HCT116 (cell line): Measurements from ENCODE around the gene CTDSPL2. TPM values are rescaled to one million over a fixed set of nuclear protein-coding genes. Genes with fewer than 3 reads are reported as not detected.

Experiments used
- ATAC-seq: fragments of 200-7000 bp; cut with Tn5 transposase; 2 replicates; pipeline ENCODE4 v1.9.1; 2020; ENCODE audit warnings: mild to moderate bottlenecking, moderate library complexity
- BruUV-seq: library from RNA; stranded (reverse); fragments of 400-500 nt; replicated peaks from 2 replicates; lab custom pipeline; 2021; lab: Mats Ljungman, UMichigan
- CTCF ChIA-PET: fragments of 300-600 bp; sonication (Branson Sonifier 250); formaldehyde crosslinking; loops from one replicate; lab custom pipeline; 2021; ENCODE audit warnings: antibody characterized with exemption; lab: Charles Lee
- POLR2A ChIA-PET: fragments of 300-600, 350-600 bp; sonication (Branson Sonifier 250); formaldehyde crosslinking; loops from one replicate; lab custom pipeline; 2021; ENCODE audit warnings: antibody characterized with exemption; lab: Charles Lee
- RAD21 ChIA-PET, 2 experiments: fragments of 300-600 bp; sonication (Branson Sonifier 250); formaldehyde crosslinking; loops; one replicate each; lab custom pipeline; 2023; ENCODE audit warnings: low total read pairs in 2 of 2; ENCODE audit not compliant: uncharacterized antibody in 2 of 2, unreplicated experiment in 2 of 2, low non-redundant PET in 1 of 2; lab: Charles Lee
- DNase-seq: peaks from one replicate; pipeline ENCODE4 v3.0.0-alpha.2; 2010; ENCODE audit warnings: low read depth, low spot score
- H2AFZ ChIP-seq: fragments of 200-600 bp; shearing (Covaris generic), sonication (generic); 2 replicates; pipeline ENCODE4 v1.6.1; 2017; ENCODE audit warnings: low read depth, mixed run types, mixed read lengths, antibody characterized with exemption, low read length; ENCODE audit not compliant: poor library complexity, severe bottlenecking
- H3K27ac ChIP-seq: 2 replicates; pipeline ENCODE4 v1.5.1; 2012; ENCODE audit warnings: low read depth, low read length
- H3K27me3 ChIP-seq: fragments of 200-600 bp; sonication (generic); 2 replicates; pipeline ENCODE4 v1.6.1; 2016; ENCODE audit warnings: mixed run types, low read length, mixed read lengths; ENCODE audit not compliant: insufficient read depth
- H3K36me3 ChIP-seq, 2 experiments: fragments of 200-500 bp in 1 of 2; fragments of 200-600 bp in 1 of 2; sonication (Bioruptor generic) in 1 of 2; sonication (generic) in 1 of 2; 2 replicates each; pipeline versions ENCODE4 v1.5.1 to v1.6.1; 2014 to 2016; ENCODE audit warnings: low read length in 2 of 2, inconsistent platforms in 1 of 2, mixed read lengths in 1 of 2, mixed run types in 1 of 2; ENCODE audit not compliant: insufficient read depth in 2 of 2, control insufficient read depth in 1 of 2
- H3K4me1 ChIP-seq, 2 experiments: fragments of 200-600 bp in 1 of 2; sonication (generic) in 1 of 2; 2 replicates each; pipeline versions ENCODE4 v1.5.1 to v1.6.1; 2012 to 2017; ENCODE audit warnings: low read length in 2 of 2, inconsistent platforms in 1 of 2, mild to moderate bottlenecking in 1 of 2, mixed read lengths in 1 of 2, mixed run types in 1 of 2, moderate library complexity in 1 of 2; ENCODE audit not compliant: insufficient read depth in 2 of 2, control insufficient read depth in 1 of 2
- H3K4me2 ChIP-seq: fragments of 200-600 bp; sonication (generic); 2 replicates; pipeline ENCODE4 v1.6.1; 2017; ENCODE audit warnings: mixed run types, low read length, mixed read lengths
- H3K4me3 ChIP-seq, 2 experiments: fragments of 200-600 bp in 1 of 2; sonication (generic) in 1 of 2; replicated peaks in 1 of 2; 2 replicates each; pipeline ENCODE4 v1.5.1; 2011 to 2016; ENCODE audit warnings: low read length in 2 of 2, control low read depth in 1 of 2, low read depth in 1 of 2, mild to moderate bottlenecking in 1 of 2, mixed read lengths in 1 of 2, mixed run types in 1 of 2
- H3K79me2 ChIP-seq: fragments of 200-600 bp; sonication (generic); 2 replicates; pipeline ENCODE4 v1.6.1; 2017; ENCODE audit warnings: mild to moderate bottlenecking, mixed run types, low read length, moderate library complexity, mixed read lengths; ENCODE audit not compliant: insufficient read depth
- H3K9ac ChIP-seq: fragments of 200-600 bp; sonication (generic); 2 replicates; pipeline ENCODE4 v1.6.1; 2016; ENCODE audit warnings: low read length, mixed read lengths
- H3K9me2 ChIP-seq: fragments of 200-600 bp; sonication (generic), shearing (Covaris generic); 2 replicates; pipeline ENCODE4 v1.6.1; 2017; ENCODE audit warnings: mixed run types, mild to moderate bottlenecking, moderate library complexity; ENCODE audit not compliant: insufficient read depth
- H3K9me3 ChIP-seq, 2 experiments: fragments of 200-500 bp in 1 of 2; fragments of 200-600 bp in 1 of 2; sonication (Bioruptor generic) in 1 of 2; sonication (generic) in 1 of 2; 2 replicates each; pipeline ENCODE4 v1.6.1; 2014 to 2017; ENCODE audit warnings: low read length in 2 of 2, mixed read lengths in 2 of 2, inconsistent platforms in 1 of 2, low read depth in 1 of 2, mild to moderate bottlenecking in 1 of 2, mixed run types in 1 of 2, moderate library complexity in 1 of 2; ENCODE audit not compliant: control insufficient read depth in 1 of 2, insufficient read depth in 1 of 2
- H4K20me1 ChIP-seq: fragments of 200-600 bp; sonication (generic), shearing (Covaris generic); 2 replicates; pipeline ENCODE4 v1.6.1; 2017; ENCODE audit warnings: mixed run types, mild to moderate bottlenecking, moderate library complexity; ENCODE audit not compliant: insufficient read depth
- EZH2phosphoT487 ChIP-seq: fragments of 200-600 bp; IDR thresholded peaks from 2 replicates; pipeline ENCODE4 v1.6.1; 2018; ENCODE audit warnings: antibody characterized with exemption, borderline replicate concordance
- POLR2AphosphoS5 ChIP-seq: IDR thresholded peaks from 2 replicates; pipeline ENCODE4 v1.6.1; 2011; ENCODE audit warnings: mild to moderate bottlenecking, low read depth, low read length, moderate library complexity
- SP1 ChIP-seq: IDR thresholded peaks from 2 replicates; pipeline ENCODE4 v1.6.1; 2012; ENCODE audit warnings: low read depth
- TCF7L2 ChIP-seq: IDR thresholded peaks from 2 replicates; pipeline ENCODE4 v1.7.0; 2011; ENCODE audit warnings: borderline replicate concordance, inconsistent platforms; ENCODE audit not compliant: insufficient read depth, insufficient read length; ENCODE audit errors: extremely low read depth
- YY1 ChIP-seq: IDR thresholded peaks from 2 replicates; pipeline ENCODE4 v1.6.1; 2011; ENCODE audit warnings: low read length, low read depth, moderate library complexity, mild to moderate bottlenecking; ENCODE audit not compliant: insufficient replicate concordance; ENCODE audit errors: extremely low read depth
- intact Hi-C: fragments of 100-400 bp; cut with micrococcal nuclease; formaldehyde crosslinking; loops from 2 replicates; pipeline ENCODE4 v1.10.0; 2022
- total RNA-seq: library from RNA; stranded (reverse); gene quantifications from one replicate; pipeline ENCODE4 v1.2.1, GENCODE V29; 2021; ENCODE audit not compliant: unreplicated experiment
- TF ChIP-seq, protein P1 (sequence below), 3 experiments: fragments of 200-600 bp in 1 of 3; sonication (generic) in 1 of 3; IDR thresholded peaks in 2 of 3; conservative IDR thresholded peaks in 1 of 3; 2 replicates each; pipeline ENCODE4 v1.5.1; 2012 to 2017; ENCODE audit warnings: low read depth in 2 of 3, low read length in 2 of 3, antibody characterized with exemption in 1 of 3, borderline replicate concordance in 1 of 3, control low read depth in 1 of 3, mild to moderate bottlenecking in 1 of 3, mixed read lengths in 1 of 3, mixed run types in 1 of 3, moderate library complexity in 1 of 3; ENCODE audit not compliant: insufficient read depth in 1 of 3

The CTDSPL2 gene
- total RNA-seq, 1 experiment from 2014 or later, result 56.0 TPM

DNA sequence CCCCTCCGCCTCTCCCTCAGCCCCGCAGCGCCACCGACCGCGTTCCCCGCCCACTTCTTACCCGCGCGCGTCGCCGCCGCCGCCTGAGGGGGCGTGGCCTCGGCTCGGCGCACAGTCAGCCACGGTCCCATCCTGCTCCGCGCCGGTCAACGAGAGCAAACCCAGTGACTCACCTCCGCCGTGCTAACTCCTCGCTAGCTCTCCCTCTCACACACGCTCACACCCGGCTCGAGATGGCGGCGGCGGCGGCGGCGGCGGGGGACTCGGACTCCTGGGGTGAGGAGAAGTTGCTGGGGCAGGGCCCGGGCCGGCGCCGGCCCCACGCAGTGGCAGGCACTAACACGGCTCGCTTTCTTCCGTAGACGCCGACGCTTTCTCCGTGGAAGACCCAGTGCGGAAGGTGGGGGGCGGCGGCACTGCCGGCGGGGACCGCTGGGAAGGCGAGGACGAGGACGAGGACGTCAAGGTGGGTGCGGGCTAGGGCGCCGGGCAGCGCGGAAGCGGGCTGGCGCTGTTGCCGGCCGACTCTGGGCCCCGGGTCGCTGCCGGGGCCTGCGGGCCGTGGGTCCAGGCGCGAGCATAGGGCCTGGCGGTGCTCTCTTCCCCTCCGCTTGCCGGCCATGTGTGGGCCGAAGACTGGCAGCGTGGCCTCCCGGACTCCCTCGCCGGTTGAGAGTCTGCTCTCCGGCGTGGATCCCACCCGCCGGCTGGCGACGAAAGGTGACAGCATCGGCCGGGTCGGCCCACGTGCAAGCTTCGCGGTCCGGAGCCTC, 109.7 kb downstream of the CTDSPL2 start, which contains the start of gene EIF3J (continued):
- TF ChIP-seq, protein P1, sequence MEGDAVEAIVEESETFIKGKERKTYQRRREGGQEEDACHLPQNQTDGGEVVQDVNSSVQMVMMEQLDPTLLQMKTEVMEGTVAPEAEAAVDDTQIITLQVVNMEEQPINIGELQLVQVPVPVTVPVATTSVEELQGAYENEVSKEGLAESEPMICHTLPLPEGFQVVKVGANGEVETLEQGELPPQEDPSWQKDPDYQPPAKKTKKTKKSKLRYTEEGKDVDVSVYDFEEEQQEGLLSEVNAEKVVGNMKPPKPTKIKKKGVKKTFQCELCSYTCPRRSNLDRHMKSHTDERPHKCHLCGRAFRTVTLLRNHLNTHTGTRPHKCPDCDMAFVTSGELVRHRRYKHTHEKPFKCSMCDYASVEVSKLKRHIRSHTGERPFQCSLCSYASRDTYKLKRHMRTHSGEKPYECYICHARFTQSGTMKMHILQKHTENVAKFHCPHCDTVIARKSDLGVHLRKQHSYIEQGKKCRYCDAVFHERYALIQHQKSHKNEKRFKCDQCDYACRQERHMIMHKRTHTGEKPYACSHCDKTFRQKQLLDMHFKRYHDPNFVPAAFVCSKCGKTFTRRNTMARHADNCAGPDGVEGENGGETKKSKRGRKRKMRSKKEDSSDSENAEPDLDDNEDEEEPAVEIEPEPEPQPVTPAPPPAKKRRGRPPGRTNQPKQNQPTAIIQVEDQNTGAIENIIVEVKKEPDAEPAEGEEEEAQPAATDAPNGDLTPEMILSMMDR (IDR thresholded peaks at IDR 0.05 in 2 of 3, conservative IDR thresholded peaks at IDR 0.05 in 1 of 3; ENCODE audit: borderline replicate concordance in 1 of 3, insufficient read depth in 1 of 3, low read depth in 2 of 3, low read length in 2 of 3), result no peak
- TF ChIP-seq YY1, result peak; percentile 70
- peak; percentile 48; the same call in 1 of the 2 replicates for TF ChIP-seq SP1
- TF ChIP-seq, all 23 proteins: peak for 10

DNA sequence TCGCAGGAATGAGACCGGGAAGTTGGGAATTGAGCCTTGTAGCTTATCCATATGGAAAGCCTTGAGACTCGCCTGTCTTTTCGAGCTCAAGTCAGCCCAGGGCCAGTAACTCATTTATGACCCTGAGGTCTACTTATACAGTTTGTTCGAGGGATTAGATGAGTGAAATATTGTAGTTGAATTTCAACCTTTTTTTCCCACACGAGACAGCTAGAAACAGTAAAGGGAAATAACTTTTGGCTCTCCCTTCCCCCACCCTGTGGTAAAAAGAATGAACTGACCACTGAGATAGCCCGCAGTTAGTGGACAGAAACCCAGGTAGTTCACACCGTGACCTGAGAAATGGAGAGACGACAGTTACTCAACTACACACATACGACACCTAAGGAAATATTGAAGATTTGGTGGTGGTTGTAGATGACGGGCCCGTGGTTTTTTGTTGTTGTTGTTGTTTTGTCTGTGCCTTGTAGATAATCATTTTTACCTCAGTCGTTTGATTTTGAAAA, 110.4 kb downstream of the CTDSPL2 start:
- Histone ChIP-seq H2AFZ (no peak overlapping the region), H3K9me3 (no peaks in the 10 kb centered on the region), H3K4me3 (peak overlapping the region; percentile 69 to 73), H3K9me2 (no peaks in the 10 kb centered on the region), H3K4me2 (peak overlapping the region; percentile 84), H3K27ac (peak overlapping the region; percentile 97), H3K9ac (peak overlapping the region; percentile 100), H3K27me3 (no peaks in the 10 kb centered on the region), H3K36me3 (peaks cover 4 to 33% of the 10 kb centered on the region in 2 experiments), H3K4me1 (peaks cover 9 to 32% of the 10 kb centered on the region in 2 experiments; a peak in 3 of 4 replicates), H4K20me1 (peaks cover 35% of the 10 kb centered on the region; the same call in 1 of the 2 replicates), H3K79me2 (peaks cover 67% of the 10 kb centered on the region)
- no TSS peak for BruUV-seq
- no peak for TF ChIP-seq EZH2phosphoT487
- no peak for TF ChIP-seq TCF7L2
- TF ChIP-seq POLR2AphosphoS5, result no peak
- RAD21 ChIA-PET, result no interaction called here
- intact Hi-C loops, result loop anchor here (1.0 kb wide), 1 partner anchor 110 kb away; the partner anchor contains the start of gene CTDSPL2
- CTCF ChIA-PET, result interaction anchor here (1.3 to 2.5 kb wide), 3 partner anchors 8 to 110 kb away, joined by 3 to 8 read pairs (median 4); partner anchors contain the start of gene CTDSPL2
- POLR2A ChIA-PET, result interaction anchor here (1.2 to 1.8 kb wide), 3 partner anchors 10 to 174 kb away, joined by 3 to 5 read pairs (median 3); partner anchors contain the start of genes B2M and CTDSPL2
- ATAC-seq (no peak; the same call in 1 of the 2 replicates), DNase-seq (no peak)
